NCI-H1105 treated with DMSO at 0.1 percent for 48 hours (cell line): ENCODE measurements around the gene PLD1.
"Not testable (repeated sequence)": the region's sequence is repeated elsewhere in the genome, so short reads cannot be mapped to it uniquely, and the experiment has no call there.

ENCODE experiments used
- DNase-seq: peaks from one replicate; lab custom pipeline; 2025; lab: John Stamatoyannopoulos, UW

Gene PLD1

GRCh38 chr3:171770689-171771620 is 39.3 kb downstream of the PLD1 start:
- no peak for DNase-seq

GRCh38 chr3:171769461-171769860 is 40.8 kb downstream of the PLD1 start:
- no peak for DNase-seq

DNA sequence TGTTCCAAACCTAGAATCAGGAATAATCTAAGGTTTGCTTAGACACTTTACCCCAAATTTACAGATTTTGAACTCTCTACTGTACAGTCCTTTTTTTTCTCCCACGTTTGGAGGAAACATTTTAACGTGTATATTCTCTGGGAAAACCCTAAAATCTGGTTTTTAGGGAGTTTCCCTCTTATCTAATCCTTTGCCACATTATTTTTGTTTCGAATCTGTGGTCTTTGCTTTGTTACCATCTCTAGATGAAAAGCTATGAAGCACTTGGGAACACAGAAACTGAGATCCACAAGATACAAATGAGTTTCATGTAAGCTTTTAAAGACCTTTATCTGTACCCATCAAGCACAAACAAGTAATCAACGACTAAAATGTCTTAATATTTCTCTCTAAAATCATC is 41.3 kb downstream of the PLD1 start:
- DNase-seq, result no peak

DNA sequence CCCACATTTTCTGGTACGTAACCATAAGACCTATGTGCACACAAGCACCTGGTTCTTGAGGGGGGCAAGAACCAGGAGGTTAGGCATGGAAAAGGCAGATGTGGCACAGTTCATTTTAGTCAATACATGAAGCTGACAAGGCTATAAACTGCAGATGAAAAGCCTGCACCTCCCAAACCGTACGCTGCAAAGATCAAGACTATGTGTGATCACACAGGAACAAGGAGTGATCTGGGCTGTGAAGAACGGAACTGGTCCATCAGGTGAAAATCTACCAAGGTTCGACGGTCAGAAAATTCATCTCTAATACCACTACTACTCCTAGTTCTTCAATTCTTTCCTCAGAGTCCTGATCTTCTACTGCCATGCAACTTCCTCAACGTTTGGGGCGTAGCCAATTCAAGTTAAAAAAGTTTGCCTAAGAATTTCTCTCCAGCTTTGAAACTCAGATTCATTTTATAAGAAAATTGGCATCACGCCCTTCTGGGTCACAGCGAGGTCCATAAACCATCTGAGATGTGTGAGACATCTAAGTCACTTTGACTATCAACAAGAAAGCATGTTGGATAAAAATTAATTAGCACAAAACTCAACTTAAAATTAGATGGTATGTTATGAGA is 41.9 kb downstream of the PLD1 start:
- no peak for DNase-seq

DNA sequence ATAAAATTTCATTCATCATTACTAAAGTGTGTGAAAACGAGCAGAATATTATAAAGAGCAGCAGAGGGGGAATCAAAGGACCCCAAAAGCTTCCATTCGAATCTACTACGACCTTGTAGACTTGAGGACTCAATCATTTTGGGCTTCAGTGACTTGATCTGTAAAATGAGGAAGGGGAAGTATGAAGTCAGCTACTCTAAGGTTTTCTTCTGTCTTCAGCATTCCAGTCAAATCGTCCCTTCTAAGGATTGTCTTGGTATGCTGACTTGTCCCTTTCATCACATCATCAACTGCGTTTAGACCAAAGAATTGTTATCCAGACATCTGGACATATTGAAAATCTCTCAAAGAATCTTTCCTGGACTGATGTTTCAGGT is 44.8 kb downstream of the PLD1 start:
- DNase-seq, result no peak

- no peak for DNase-seq
Observed at GRCh38 chr3:171763392-171763791, 46.9 kb downstream of the PLD1 start.

DNA sequence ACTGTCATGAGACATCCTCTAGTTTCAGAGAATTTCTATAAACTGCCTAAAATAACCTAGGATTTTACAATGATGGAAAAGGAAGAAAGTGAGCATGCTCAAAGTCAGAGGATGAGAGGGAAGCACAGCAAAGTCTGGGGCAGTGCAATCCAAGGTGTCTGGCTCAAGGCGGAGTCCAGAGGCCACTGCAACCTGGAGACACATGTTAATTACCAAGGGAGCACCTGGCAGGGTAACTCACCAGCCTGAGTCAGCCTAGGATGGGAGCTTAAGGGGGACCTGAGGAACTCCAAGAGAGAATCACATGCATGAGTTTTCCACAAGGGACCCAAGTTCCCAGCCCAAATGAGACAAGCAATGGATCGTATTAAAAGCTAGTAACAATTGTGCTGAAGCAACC is 49.8 kb downstream of the PLD1 start:
- DNase-seq, result no peak

DNA sequence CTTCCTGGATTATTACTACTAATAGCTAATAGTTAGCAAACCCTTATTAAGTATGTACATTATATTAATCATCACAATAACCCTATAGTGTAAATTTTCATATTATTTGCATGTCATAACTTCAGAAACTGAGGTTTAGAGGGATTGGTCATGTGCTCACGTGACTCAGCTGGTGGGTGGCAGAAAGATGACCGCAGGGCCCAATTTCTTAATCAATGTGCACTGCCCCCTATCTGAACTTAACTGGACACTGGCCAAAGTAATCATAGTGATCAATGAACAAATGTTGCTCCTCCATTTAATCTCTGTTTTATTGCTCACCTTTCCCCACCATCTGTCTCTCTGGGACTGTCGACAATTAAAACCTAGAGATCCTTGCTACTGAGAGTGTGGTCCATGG is 52.2 kb downstream of the PLD1 start:
- DNase-seq, result no peak

GRCh38 chr3:171757361-171758034 is 52.8 kb downstream of the PLD1 start:
- DNase-seq, result no peak

DNA sequence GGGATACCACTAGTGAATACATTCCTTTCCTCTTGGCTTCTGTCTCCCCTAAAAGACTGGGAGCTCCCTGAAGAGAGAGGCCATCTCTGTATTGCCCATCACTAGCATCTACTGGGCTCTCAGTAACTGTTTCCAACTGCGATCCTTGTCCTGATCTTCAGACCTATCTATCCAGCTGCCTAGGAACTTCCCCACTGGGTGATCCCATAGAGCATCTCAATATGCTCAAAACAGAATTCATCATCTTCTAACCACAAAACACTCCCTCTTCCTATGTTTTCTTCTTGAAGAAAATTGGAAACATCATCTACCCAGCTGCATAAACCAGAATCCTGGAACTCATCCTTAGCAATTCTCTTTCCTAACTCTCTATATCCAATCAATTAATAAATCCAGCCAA is 54.6 kb downstream of the PLD1 start:
- no peak for DNase-seq

DNA sequence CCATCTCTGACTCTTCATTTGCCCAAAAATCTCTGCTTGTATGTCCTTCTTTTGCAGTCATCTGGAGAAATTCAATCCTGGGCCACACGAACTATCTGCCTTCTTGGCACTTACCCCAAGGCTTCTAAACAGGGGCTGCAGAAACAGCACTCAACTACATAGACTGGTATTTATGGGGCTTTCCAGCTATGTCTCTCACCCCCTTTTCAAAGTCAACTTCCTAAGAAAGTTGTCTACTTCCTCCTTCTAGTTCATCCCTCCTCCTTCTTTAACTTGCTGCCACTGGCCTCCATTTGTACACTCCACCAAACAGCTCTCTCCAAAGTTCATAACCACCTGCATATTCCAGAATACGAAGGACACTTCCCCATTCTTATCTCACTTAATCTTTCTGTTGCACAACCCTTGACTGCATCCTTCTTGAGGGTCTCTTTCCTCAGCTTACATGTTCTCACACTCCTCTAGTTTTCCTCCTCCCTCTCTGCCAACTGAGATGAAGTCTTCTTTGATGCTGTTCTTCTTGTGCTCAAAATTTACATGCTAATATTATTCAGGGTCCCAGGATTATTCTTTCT is 55.2 kb downstream of the PLD1 start:
- no peak for DNase-seq

GRCh38 chr3:171753665-171754408 is 56.4 kb downstream of the PLD1 start:
- DNase-seq, result no peak

DNA sequence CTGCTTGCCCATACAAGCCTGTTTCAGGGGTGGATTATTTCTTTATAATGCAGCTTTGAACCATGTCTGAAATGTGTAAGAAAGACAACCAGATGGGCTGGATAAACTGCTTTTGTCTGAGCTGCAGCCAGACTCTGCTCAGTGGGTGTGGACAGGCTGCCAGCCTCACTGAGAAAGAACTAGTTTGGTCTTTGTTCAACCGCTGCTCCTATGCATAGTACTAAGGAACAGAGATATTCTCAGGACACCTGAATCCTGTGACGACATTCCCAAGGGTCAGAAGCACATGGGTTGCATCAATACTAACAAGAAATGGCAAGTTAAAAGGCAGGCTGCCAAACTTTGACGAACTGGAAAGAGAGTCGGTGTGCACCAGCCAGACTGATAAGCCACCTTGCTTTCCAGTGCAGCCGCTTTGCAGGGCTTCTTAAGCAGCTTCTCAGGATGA is 57.2 kb downstream of the PLD1 start:
- DNase-seq, result no peak

- no peak for DNase-seq
Observed at GRCh38 chr3:171752329-171752728, 58.0 kb downstream of the PLD1 start.

DNA sequence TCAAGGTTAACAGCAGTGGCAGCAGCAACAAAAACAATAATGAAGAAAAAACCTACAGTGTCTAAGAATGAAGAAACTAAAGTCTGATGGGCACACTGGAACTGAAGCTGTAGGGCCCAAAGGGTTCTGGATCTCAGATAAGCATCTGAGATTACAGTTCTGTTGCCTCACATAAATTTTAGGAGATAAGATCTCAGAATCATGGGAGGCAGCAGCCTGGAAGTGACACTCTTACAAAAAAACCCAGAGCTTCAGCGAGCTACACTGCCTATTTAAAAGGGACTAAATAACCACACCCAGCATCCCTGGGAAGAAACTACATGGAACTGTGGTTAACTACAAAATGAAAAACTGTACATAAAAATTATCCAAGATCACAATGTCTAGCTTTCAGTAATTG is 61.2 kb downstream of the PLD1 start:
- no peak for DNase-seq

DNA sequence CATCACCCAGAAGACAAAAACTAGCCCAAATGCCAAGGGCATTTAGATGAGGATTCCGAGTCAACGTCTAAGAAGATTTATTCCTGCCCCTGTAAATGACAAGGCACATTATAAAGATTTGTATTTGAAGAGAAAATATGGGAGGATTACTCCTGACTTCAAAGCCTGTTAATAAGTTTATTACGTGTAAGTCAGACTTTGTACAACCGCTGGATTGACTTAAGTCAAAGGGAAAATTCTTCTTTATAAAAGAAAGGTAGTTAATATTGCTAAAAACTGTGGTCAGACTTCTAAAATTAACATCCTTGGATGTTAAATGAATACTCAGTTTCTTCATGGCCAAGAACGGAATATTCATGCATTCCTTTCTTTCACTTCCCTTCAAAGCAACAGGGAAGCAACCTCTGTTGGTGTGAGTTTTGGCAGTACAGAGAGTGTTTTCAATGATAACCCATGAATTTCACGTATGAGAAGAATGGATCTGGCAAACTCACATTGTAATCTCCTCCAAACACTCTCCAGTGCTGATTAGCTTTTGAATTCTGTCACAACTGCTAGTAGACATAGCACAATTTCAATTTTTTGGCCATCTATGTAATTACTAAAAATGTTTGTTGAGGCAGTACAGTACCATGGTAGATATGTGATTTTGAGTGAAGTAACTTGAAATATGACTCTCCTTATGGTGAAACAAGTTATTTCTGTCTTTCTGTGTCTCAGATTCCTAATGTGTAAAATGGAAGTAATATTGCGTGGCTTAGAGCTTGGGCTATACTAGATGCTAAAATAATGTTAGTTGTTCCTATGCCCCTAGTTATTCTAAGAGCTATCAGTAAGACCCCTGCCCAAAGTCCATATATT is 62.0 kb downstream of the PLD1 start:
- DNase-seq, result no peak

GRCh38 chr3:171747223-171747920 is 62.9 kb downstream of the PLD1 start:
- no peak for DNase-seq

GRCh38 chr3:171746320-171747222 is 63.7 kb downstream of the PLD1 start:
- DNase-seq, result not testable (repeated sequence)
